NCI-H510A treated with DMSO at 0.1 percent for 48 hours (cell line): ENCODE data around the gene RHOH.
"Not testable (repeated sequence)": the region's sequence is repeated elsewhere in the genome, so short reads cannot be mapped to it uniquely, and the experiment has no call there.

Experiments used
- DNase-seq: peaks from one replicate; lab custom pipeline; 2025; lab: John Stamatoyannopoulos, UW

The RHOH gene, protein sequence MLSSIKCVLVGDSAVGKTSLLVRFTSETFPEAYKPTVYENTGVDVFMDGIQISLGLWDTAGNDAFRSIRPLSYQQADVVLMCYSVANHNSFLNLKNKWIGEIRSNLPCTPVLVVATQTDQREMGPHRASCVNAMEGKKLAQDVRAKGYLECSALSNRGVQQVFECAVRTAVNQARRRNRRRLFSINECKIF

GRCh38 chr4:40196724-40197281 is at the start of gene RHOH:
RHOH (plus strand) TSS chr4:40197031; CDS start chr4:40243387, 46,356 bp downstream.
- no peak for DNase-seq

DNA sequence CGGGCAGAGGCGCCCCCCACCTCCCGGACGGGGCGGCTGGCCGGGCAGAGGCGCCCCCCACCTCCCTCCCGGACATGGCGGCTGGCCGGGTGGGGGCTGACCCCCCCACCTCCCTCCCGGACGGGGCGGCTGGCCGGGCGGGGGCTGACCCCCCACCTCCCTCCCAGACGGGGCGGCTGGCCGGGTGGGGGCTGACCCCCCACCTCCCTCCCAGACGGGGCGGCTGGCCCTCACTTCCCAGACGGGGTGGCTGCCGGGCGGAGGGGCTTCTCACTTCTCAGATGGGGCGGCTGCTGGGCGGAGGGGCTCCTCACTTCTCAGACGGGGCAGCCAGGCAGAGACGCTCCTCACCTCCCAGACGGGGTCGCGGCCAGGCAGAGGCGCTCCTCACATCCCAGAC is 49.3 kb upstream of the RHOH start:
- not testable (repeated sequence) for DNase-seq

- DNase-seq: peak; percentile 15
Measured at GRCh38 chr4:40149960-40150385, 46.9 kb upstream of the RHOH start.

DNA sequence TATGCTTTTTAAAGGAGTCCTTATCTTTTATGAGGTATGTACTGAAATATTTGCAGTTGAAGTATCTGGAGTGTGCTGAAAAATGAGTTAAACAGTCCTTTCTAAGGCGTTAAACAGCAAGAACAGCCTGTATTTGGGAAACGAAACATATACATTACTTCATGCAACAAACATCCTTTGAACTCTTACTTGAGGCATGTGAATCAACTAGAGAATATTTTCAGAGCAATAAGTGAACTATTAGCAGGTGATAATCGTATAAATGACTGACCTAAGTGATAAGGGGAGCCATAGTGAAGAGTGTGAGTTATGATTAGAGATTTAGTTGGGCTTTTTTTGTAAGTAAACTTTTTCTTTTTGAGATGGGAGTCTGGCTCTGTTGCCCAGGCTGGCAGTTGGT is 45.9 kb upstream of the RHOH start:
- DNase-seq: no peak

DNA sequence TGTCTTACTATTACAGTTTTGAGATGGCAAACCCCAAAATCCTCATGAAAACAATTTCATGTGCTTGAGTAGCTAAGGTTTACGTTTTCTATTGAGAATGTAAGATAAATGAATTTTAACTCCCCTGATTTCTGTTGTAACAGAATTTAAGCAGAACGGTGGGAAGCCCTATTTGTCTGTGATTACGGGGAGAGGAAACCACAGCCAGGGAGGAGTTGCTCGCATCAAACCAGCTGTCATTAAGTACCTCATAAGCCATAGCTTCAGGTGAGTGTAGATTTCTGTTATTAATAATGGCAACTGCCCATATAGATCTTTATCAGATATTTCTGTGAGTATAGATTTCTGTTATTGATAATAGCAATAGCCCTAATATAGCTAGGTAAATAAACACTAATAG is 44.2 kb upstream of the RHOH start:
- no peak for DNase-seq

- no peak for DNase-seq
Measured at GRCh38 chr4:40157436-40157835, 39.4 kb upstream of the RHOH start.

- no peak for DNase-seq
Measured at GRCh38 chr4:40160258-40160657, 36.6 kb upstream of the RHOH start.

- no peak for DNase-seq
Measured at GRCh38 chr4:40164459-40164858, 32.4 kb upstream of the RHOH start.

GRCh38 chr4:40165916-40166315 is 30.9 kb upstream of the RHOH start:
- DNase-seq: no peak

DNA sequence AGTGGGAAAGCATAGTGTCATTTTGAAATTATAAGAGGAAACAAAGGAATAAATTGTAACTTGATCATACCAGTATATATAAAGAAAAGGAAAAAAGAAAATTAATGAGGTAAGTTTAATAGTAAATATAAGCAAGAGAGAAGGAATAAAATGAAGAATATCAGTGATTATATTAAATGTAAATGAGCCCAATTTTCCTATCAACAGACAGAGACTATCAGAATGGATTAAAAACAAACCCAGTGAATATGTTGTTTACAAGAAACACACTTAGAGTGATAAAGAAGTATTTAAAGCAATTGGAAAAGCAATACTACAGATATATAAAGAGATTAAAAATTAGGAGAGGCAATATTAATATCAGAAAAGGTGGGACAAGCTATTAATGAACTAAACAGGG is 28.8 kb upstream of the RHOH start:
- no peak for DNase-seq

GRCh38 chr4:40170588-40170987 is 26.2 kb upstream of the RHOH start:
- no peak for DNase-seq

DNA sequence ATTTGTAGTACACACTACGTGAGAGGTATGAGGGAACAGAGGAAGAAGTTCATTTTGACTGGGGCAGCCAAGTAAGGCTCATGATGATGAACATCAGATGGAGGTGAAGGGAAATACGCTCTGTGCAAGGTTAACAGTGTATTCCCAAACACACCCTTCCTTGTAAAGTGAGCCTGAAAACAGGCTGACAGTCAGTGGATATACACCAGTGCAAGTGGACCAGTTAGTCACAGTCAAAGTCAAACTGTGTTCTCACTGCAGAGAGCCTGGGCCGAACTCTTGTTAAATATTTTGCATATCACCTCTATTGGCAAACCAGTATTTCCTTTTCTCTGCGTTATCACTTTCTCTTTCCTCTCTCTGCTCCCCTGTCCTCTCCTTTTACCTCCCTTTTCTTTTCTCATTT is 23.4 kb upstream of the RHOH start:
- DNase-seq: no peak

- DNase-seq: no peak
Measured at GRCh38 chr4:40176602-40177001, 20.2 kb upstream of the RHOH start.

DNA sequence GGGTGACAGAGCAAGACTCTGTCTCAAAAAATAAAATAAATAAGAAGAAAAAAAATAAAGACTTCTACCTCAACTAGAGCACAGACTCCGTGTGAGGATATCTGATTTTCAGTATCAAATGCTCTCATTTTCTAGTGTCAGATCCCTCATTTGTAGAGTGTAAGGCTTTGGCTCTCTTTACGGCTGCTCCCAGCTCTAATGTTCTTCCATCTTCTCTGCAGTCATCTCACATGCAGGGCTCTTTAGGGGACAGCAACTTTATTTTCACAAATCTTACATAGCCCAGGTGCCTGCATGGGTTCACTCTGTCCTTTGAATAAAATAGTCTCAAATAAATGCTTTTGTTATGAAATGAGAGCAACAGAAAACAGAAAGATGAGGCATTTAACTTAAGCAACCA is 19.2 kb upstream of the RHOH start:
- no peak for DNase-seq

DNA sequence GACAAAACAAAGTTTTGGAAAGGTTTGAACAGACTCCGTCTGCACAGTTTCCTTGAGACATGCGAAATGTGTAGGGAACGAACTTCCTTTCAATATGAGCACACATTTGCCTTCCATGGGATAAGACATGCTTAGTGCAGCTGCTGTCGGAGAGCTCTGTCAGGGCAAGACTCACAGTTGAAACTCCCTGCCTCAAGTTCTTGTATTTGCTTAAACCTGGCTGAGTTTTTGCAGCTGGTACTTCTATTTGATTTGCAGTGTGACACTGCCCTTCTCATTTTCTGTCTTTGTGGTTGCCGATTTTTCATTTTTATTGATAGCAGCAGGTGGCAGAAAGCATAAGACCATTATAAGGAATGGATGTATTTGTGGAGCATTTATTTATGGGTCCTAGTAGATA is 18.2 kb upstream of the RHOH start:
- DNase-seq: peak; percentile 38

- DNase-seq: no peak
Measured at GRCh38 chr4:40179360-40179759, 17.5 kb upstream of the RHOH start.

DNA sequence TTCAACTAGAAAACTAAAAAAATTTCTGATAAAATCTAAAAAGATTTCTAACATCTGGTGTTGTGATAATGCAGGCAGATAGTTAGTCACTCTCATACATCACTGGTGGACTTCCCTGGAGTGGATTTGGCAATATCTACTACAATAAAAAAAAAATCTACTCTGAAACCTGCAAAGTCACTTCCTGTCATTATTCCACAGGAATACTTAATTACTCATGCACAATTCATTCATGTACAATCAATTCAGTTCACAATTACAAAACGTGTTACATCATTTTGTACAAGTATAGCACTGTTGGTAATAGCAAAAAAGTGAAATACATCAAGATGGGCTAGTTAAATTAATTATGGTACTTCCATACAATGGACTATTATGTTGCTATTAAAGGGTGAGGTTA is 16.5 kb upstream of the RHOH start:
- no peak for DNase-seq

DNA sequence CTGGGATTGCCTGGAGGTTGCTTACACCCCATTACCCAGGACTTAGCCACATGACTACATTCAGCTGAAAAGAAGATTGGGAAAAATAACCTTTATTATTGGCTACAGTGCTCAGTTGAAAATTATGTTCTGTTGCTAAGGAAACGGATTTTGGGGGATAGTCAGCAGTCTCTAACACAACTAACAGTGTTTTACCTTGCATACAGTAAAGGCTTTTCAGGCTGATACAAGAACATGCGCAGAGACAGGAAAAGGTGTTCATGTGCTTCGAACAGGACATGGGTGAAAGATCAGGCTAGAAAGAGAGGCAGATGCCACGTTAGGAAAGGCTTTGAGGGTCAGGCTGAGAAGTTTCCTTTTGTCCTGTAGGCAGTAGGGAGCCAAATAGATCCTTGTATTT is 14.8 kb upstream of the RHOH start:
- DNase-seq: no peak

GRCh38 chr4:40182954-40183353 is 13.9 kb upstream of the RHOH start:
- DNase-seq: no peak

DNA sequence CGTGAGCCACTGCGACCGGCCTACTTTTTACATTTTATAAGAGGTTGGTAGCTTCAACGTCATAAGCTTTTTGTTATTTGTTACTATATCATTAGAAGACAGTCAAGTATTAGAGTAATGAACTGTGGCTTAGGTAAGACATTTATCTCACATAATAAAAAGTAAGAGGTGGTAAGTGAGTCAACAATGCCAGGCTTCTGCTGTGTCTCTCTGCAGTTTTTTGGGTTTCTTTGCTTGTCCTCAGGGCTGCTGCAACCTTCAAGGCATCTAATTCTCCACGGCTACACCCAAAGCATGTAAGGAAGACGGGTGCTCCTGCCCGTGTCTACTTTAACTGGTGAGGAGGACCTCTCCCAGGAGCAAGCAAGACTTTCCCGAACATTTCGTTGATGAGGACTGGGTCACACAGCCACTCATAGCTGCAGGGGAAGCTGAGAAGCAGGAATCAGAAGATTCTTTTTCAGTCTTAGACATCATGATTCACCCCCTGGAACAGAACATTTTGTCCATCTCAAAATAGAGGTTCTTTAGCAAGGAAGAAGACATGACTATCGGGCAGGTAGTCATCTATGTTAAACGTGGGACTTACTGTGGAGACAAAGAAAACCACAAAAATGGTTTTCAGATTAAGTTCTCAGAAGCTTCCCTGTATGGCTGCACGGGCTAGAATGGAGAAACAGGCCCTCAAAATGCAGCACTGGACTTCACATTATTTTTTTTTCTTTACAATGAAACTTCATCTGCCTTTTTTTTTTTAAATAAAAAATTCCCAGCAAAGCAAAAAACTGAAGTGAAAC is 13.0 kb upstream of the RHOH start:
- no peak for DNase-seq

GRCh38 chr4:40185830-40186664 is 10.8 kb upstream of the RHOH start:
- DNase-seq: no peak

DNA sequence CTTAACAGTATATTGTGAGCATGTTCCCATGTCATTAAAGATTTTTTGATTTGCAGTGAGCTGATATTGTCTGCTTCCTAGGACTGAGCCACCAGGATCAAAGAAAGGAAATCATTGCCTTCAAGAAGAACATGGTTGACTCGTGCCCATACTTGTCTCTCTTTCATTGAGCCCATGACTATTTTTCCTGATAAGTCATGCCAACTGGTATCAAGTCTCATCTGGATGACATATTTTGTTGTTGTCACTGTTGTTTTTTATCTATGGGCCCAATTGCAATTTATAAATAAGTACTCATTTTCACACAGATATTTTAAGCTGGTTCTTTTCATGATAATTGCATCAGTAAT is 10.2 kb upstream of the RHOH start:
- DNase-seq: no peak
